Activated CD4-positive, alpha-beta memory T cell treated with anti-CD3 and anti-CD28 coated beads, Interleukin-2, amount 10 ng/mL, durations not matched to agents 7 days and 5 days (primary cell): ENCODE measurements around the gene ZMIZ1. TPM values are rescaled to one million over a fixed set of nuclear protein-coding genes. Genes with fewer than 3 reads are reported as not detected.
A peak's percentile ranks its signal among the peaks of the same experiment; 100 is the strongest.

ENCODE experiments used
- CTCF ChIA-PET: fragments of 350-600 bp; sonication (Branson Sonifier 250); formaldehyde crosslinking; loops from one replicate; lab custom pipeline; 2021; ENCODE audit warnings: antibody characterized with exemption, inconsistent platforms; lab: Charles Lee
- POLR2A ChIA-PET: fragments of 350-600 bp; sonication (Branson Sonifier 250); formaldehyde crosslinking; loops from one replicate; lab custom pipeline; 2021; ENCODE audit warnings: antibody characterized with exemption; lab: Charles Lee
- DNase-seq: peaks from one replicate; pipeline ENCODE4 v3.0.0-alpha.2; 2020
- H3K27ac Mint-ChIP-seq: one replicate; pipeline ENCODE4 v1.8.0; 2021; ENCODE audit warnings: mild to moderate bottlenecking, mixed read lengths
- H3K27me3 Mint-ChIP-seq: one replicate; pipeline ENCODE4 v1.8.0; 2021; ENCODE audit warnings: mixed read lengths
- H3K36me3 Mint-ChIP-seq: one replicate; pipeline ENCODE4 v1.8.0; 2021; ENCODE audit warnings: low read depth, mixed read lengths
- H3K4me1 Mint-ChIP-seq: one replicate; pipeline ENCODE4 v1.8.0; 2021; ENCODE audit warnings: mixed read lengths
- H3K4me3 Mint-ChIP-seq: one replicate; pipeline ENCODE4 v1.8.0; 2021; ENCODE audit warnings: mild to moderate bottlenecking, mixed read lengths
- H3K9me3 Mint-ChIP-seq: one replicate; pipeline ENCODE4 v1.8.0; 2021; ENCODE audit warnings: mixed read lengths
- total RNA-seq, 2 experiments: library from RNA; stranded (reverse); gene quantifications; one replicate each; pipeline ENCODE4 v1.2.3, GENCODE V29; 2021

The ZMIZ1 gene
- total RNA-seq, 2 experiments from 2014 or later = 46.9 to 47.0 TPM

DNA sequence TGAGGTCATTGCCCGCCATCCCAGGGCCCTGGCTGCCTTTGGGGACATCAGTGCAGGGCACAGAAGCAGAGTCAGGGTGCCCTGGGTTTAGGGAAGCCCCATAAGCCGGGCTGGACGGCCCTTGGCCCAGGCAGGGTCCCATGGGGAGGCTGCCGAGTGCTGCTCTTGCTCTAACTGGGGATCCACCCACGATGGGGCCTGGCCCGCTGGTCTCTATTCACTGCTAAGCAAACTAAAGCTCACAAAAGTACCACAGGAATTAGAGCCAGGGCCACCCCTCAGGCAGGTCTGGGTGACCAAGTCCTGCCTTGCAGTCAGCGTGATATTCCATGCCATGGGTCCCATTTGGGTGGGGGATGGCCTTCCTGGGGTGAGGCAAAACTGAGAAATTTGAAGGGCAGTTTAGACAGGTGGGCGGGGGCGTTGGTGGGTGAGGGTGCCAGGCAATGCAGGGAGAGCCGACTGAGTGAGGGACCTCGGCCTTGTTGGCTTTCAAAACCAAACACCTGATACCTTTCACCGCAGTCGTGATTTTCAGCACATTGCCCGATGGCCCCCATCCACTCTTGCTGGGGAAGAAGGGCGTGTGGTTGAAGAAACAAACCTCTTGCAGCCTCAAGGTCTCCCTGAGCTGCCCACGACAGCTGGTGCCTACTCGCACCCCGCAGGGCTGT lies 185.7 kb downstream of the ZMIZ1 start:
- no peak for DNase-seq
- no peaks in the 10 kb centered on the region for H3K27me3 Mint-ChIP-seq
- POLR2A ChIA-PET = interaction anchor here (1.2 kb wide), 1 partner anchor 12 kb away, joined by 3 read pairs; no protein-coding TSS in a partner anchor
- peaks cover 34% of the 10 kb centered on the region for H3K4me1 Mint-ChIP-seq
- H3K4me3 Mint-ChIP-seq = no peak overlapping the region
- H3K36me3 Mint-ChIP-seq = no peaks in the 10 kb centered on the region
- H3K27ac Mint-ChIP-seq = no peak overlapping the region
- CTCF ChIA-PET = no interaction called here
- no peaks in the 10 kb centered on the region for H3K9me3 Mint-ChIP-seq

- H3K27me3 Mint-ChIP-seq = no peaks in the 10 kb centered on the region
- peaks cover 31% of the 10 kb centered on the region for H3K4me1 Mint-ChIP-seq
- ChIA-PET POLR2A (interaction anchor here (1.2 kb wide), 1 partner anchor 12 kb away, joined by 3 read pairs; no protein-coding TSS in a partner anchor), CTCF (no interaction called here)
- H3K36me3 Mint-ChIP-seq = no peaks in the 10 kb centered on the region
- H3K27ac Mint-ChIP-seq = no peak overlapping the region
- H3K9me3 Mint-ChIP-seq = no peaks in the 10 kb centered on the region
- DNase-seq = no peak
- no peak overlapping the region for H3K4me3 Mint-ChIP-seq
These were observed 186.3 kb downstream of the ZMIZ1 start for GRCh38 chr10:79255007-79255507.

- CTCF ChIA-PET = no interaction called here
- no peaks in the 10 kb centered on the region for H3K27me3 Mint-ChIP-seq
- POLR2A ChIA-PET = interaction anchor here (1.3 to 1.8 kb wide), 2 partner anchors 12 to 14 kb away, joined by 4 read pairs; no protein-coding TSS in a partner anchor
These were observed 187.6 kb downstream of the ZMIZ1 start for GRCh38 chr10:79256264-79256806.

DNA sequence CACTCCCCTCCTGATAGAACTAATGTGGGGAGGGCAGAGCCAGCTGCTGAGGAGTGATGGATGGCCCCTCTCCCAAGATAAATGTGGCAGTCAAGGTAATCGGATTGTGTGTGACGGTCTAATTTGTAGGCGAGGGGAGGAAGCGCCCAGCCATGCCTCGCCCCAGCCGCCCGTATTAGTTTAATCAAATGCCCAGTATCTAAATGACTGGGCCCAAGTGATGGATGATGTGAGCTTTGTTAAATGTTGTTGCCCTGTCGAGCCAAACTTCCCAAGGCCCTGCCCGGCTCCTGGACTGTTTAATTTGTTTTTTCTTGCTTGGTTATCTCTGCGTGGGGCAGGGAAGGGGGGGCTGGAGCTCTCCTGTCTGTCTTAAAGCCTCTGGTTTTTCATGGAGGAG lies 190.1 kb downstream of the ZMIZ1 start:
- no peaks in the 10 kb centered on the region for H3K27me3 Mint-ChIP-seq
- no peak overlapping the region for H3K4me3 Mint-ChIP-seq
- peaks cover 4% of the 10 kb centered on the region for H3K36me3 Mint-ChIP-seq
- no peak overlapping the region for H3K27ac Mint-ChIP-seq
- no peaks in the 10 kb centered on the region for H3K9me3 Mint-ChIP-seq
- H3K4me1 Mint-ChIP-seq = peaks cover 11% of the 10 kb centered on the region
- POLR2A ChIA-PET = no interaction called here
- CTCF ChIA-PET = no interaction called here
- no peak for DNase-seq

More at GRCh38 chr10:79256264-79256806, 187.6 kb downstream of the ZMIZ1 start:
- Mint-ChIP-seq H3K9me3 (no peaks in the 10 kb centered on the region), H3K4me3 (no peak overlapping the region), H3K4me1 (peaks cover 20% of the 10 kb centered on the region), H3K27ac (no peak overlapping the region), H3K36me3 (no peaks in the 10 kb centered on the region)
- no peak for DNase-seq

- H3K4me3 Mint-ChIP-seq = no peak overlapping the region
- H3K4me1 Mint-ChIP-seq = peaks cover 13% of the 10 kb centered on the region
- no peak for DNase-seq
- H3K36me3 Mint-ChIP-seq = peaks cover 4% of the 10 kb centered on the region
- no peak overlapping the region for H3K27ac Mint-ChIP-seq
- CTCF ChIA-PET = no interaction called here
- H3K27me3 Mint-ChIP-seq = no peaks in the 10 kb centered on the region
- H3K9me3 Mint-ChIP-seq = no peaks in the 10 kb centered on the region
- POLR2A ChIA-PET = no interaction called here
These were observed 191.1 kb downstream of the ZMIZ1 start for GRCh38 chr10:79259834-79260233.

GRCh38 chr10:79260811-79261740 lies 192.3 kb downstream of the ZMIZ1 start:
- no peak for DNase-seq
- POLR2A ChIA-PET = no interaction called here
- H3K9me3 Mint-ChIP-seq = no peaks in the 10 kb centered on the region
- CTCF ChIA-PET = no interaction called here
- no peak overlapping the region for H3K4me3 Mint-ChIP-seq
- peaks cover 4% of the 10 kb centered on the region for H3K36me3 Mint-ChIP-seq
- H3K4me1 Mint-ChIP-seq = peaks cover 16% of the 10 kb centered on the region
- H3K27me3 Mint-ChIP-seq = no peaks in the 10 kb centered on the region
- H3K27ac Mint-ChIP-seq = no peak overlapping the region

DNA sequence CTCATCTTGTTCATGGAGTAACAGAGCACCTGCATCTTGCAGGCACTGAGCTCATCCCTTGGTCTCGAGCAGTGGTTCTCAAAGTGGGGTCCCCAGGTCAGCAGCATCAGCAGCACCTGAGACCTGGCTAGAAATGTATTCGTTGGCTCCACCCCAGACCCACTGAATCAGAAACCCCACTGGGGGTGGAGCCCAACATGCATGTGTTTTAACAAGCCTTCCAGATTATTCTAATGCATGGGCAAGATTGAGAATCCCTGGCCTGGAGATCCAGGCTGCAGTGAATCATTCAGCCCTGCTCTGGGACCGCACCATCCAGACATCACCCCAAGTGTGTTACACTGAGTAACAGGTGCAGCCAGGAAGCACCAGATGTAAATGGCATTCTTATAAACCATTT lies 193.4 kb downstream of the ZMIZ1 start:
- H3K36me3 Mint-ChIP-seq = peaks cover 6% of the 10 kb centered on the region
- POLR2A ChIA-PET = no interaction called here
- H3K9me3 Mint-ChIP-seq = no peaks in the 10 kb centered on the region
- no peaks in the 10 kb centered on the region for H3K27me3 Mint-ChIP-seq
- H3K4me3 Mint-ChIP-seq = no peak overlapping the region
- H3K4me1 Mint-ChIP-seq = peaks cover 26% of the 10 kb centered on the region
- CTCF ChIA-PET = no interaction called here
- DNase-seq = no peak
- H3K27ac Mint-ChIP-seq = no peak overlapping the region

DNA sequence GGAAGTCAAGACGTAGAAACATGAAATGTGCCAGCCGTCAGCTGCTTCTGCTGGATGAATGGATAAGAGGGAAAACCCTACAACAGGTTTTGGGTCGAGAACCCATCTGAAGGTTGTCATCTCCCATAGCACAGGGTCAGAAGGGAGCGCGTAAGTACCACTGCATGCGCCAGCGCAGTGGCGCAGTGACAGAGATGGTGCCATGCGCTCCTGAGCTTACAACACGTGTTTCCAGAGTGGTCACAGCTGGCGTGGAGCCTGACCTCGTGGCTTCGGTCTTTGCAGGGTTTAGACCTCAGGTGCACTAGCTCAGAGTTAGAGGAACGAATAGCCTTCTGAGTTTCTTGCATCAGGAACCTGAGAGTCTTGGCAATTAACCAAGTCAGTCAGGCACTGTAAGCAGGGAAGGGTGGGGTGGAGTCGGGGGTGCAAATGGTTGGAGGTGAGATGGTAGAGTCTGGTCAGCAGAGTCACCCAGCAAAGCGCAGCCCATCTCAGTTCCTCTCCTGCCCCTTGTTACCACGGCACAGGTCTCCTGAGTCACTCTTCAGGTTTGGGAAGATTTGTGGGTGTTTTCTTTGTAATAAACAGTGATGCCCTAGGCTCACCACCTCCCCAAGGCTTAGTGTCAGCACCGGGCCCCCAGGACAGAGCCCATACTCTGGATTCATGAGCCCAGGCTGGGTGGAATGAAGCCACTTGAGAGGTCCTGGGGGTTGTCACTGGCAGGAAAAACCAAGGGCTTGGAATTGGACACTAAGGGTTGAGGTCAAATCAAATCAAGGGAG lies 194.4 kb downstream of the ZMIZ1 start:
- Mint-ChIP-seq H3K4me3 (no peak overlapping the region), H3K36me3 (peaks cover 6% of the 10 kb centered on the region), H3K27me3 (no peaks in the 10 kb centered on the region), H3K4me1 (peaks cover 36% of the 10 kb centered on the region), H3K9me3 (no peaks in the 10 kb centered on the region), H3K27ac (no peak overlapping the region)
- POLR2A ChIA-PET = no interaction called here
- CTCF ChIA-PET = no interaction called here
- DNase-seq = no peak

GRCh38 chr10:79263939-79264338 lies 195.2 kb downstream of the ZMIZ1 start:
- CTCF ChIA-PET = no interaction called here
- no peak overlapping the region for H3K27ac Mint-ChIP-seq
- POLR2A ChIA-PET = no interaction called here
- no peak overlapping the region for H3K4me3 Mint-ChIP-seq
- H3K36me3 Mint-ChIP-seq = peaks cover 6% of the 10 kb centered on the region
- H3K4me1 Mint-ChIP-seq = peaks cover 42% of the 10 kb centered on the region
- no peaks in the 10 kb centered on the region for H3K27me3 Mint-ChIP-seq
- H3K9me3 Mint-ChIP-seq = no peaks in the 10 kb centered on the region
- no peak for DNase-seq

DNA sequence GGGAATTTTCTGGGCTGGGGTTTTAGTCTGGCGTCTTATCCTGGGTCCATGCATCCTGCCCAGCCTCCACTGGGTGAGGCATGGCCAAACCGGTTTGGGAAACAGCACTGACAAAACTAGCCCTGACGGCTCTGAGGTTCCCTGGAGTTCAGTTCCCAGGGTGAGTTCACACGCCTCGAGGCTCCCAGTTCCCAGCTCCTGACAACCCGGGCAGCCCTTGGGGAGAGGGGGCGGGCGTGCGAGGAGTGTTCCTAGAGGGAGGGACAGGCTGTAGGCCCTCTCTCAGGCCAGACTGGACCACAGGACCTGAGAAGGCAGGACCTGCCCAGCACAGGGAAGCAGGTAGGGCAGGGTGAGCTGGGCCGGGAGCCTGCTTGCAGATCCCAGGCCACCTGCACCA lies 196.2 kb downstream of the ZMIZ1 start:
- CTCF ChIA-PET = no interaction called here
- Mint-ChIP-seq H3K27ac (no peak overlapping the region), H3K27me3 (no peaks in the 10 kb centered on the region), H3K4me1 (peaks cover 44% of the 10 kb centered on the region), H3K4me3 (no peak overlapping the region), H3K36me3 (peaks cover 6% of the 10 kb centered on the region), H3K9me3 (no peaks in the 10 kb centered on the region)
- DNase-seq = no peak
- POLR2A ChIA-PET = interaction anchor here (1.0 to 1.1 kb wide), 2 partner anchors 17 to 22 kb away, joined by 3 to 4 read pairs; no protein-coding TSS in a partner anchor

GRCh38 chr10:79266084-79266483 lies 197.3 kb downstream of the ZMIZ1 start:
- peaks cover 11% of the 10 kb centered on the region for H3K36me3 Mint-ChIP-seq
- no peaks in the 10 kb centered on the region for H3K27me3 Mint-ChIP-seq
- ChIA-PET POLR2A (interaction anchor here (1.0 to 1.1 kb wide), 2 partner anchors 22 to 24 kb away, joined by 3 to 4 read pairs; no protein-coding TSS in a partner anchor), CTCF (no interaction called here)
- DNase-seq = peak; percentile 35
- peak overlapping the region; percentile 65 for H3K27ac Mint-ChIP-seq
- no peak overlapping the region for H3K4me3 Mint-ChIP-seq
- H3K4me1 Mint-ChIP-seq = peaks cover 41% of the 10 kb centered on the region
- H3K9me3 Mint-ChIP-seq = no peaks in the 10 kb centered on the region
